NCI-H446 treated with DMSO at 0.1 percent for 48 hours (cell line): ENCODE data around the gene BRWD1.

Experiments used
- DNase-seq: peaks from one replicate; lab custom pipeline; 2025; lab: John Stamatoyannopoulos, UW

The BRWD1 gene

GRCh38 chr21:39313571-39314142 lies at the start of gene BRWD1:
Gene BRWD1, minus strand, starts transcription at chr21:39313632. Its CDS starts 141 bp downstream, at chr21:39313491.
- peak; percentile 73 for DNase-seq

- no peak for DNase-seq
These were observed 49.3 kb upstream of the BRWD1 start for GRCh38 chr21:39362733-39363132.

GRCh38 chr21:39359382-39359781 lies 46.0 kb upstream of the BRWD1 start:
- no peak for DNase-seq

- no peak for DNase-seq
These were observed 39.9 kb upstream of the BRWD1 start for GRCh38 chr21:39353295-39353694.

- no peak for DNase-seq
These were observed 36.9 kb upstream of the BRWD1 start for GRCh38 chr21:39350094-39351005.

- DNase-seq, result peak; percentile 93
These were observed 36.0 kb upstream of the BRWD1 start for GRCh38 chr21:39349211-39350093.

GRCh38 chr21:39348355-39349210 lies 35.2 kb upstream of the BRWD1 start, which contains the start of gene HMGN1:
Gene HMGN1, minus strand, starts transcription at chr21:39349088. Its CDS starts 171 bp downstream, at chr21:39348917.
- peak; percentile 92 for DNase-seq

DNA sequence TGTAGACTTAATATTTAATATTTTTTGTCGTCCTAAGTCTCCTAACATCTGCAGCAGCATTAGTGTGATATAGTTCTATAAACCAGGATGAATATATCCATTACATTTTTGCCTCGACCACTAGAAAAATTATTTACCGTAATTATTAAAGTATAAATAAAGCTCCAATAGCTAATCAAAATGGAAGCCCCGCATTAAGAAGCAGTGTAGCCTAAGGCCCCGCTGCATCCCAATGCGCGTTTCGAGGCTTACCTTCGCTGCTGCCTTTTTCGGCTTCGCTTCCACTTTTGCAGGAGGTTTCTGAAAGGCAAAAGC lies 34.6 kb upstream of the BRWD1 start:
- no peak for DNase-seq

DNA sequence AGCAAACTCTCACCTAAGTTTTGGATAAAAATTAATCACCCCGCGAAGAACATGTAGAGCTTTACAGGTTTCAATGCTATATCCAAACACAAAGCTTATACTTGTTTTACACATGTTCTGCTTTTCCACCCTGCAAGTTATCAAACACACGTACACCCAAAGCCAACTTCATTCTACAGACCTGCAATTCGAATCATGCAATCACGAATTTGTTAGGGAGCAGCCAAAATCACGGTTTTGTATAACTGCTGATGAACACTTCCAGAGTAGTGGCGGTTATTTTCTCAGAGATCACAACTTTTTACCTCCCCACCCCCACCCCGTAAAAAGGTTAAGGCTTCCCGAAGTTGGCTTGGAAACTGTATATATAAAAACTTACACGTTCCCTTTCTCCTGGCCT lies 34.1 kb upstream of the BRWD1 start:
- no peak for DNase-seq

DNA sequence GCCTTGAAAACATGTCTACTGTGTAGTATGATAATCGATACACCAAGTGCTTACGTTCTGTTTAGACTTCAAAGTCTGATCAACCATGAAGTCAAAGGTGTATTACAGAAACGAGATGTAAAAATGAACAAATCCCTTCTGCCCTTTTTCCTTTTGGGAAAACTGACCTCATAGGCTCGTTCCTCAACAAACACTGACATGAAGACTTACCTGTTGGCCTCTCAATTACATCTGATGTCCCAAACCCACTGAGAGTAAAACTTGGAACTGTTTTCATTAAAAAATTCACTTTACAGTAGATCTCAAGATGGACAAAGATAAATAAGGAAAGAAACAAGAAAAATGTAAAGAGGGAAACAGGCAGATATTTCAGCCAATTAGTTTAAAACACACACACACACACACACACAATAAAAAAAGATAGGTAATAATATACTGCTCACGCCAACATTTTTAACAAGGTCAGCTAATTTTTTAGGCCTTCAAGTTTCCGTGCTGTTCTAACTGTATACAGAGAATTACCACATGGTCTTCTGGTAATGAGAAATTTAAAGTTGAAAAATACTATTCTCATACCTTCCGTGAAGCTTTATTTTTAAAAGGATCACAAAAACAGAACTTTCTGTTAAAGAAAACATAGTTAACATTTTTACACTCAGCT lies 33.4 kb upstream of the BRWD1 start:
- no peak for DNase-seq

DNA sequence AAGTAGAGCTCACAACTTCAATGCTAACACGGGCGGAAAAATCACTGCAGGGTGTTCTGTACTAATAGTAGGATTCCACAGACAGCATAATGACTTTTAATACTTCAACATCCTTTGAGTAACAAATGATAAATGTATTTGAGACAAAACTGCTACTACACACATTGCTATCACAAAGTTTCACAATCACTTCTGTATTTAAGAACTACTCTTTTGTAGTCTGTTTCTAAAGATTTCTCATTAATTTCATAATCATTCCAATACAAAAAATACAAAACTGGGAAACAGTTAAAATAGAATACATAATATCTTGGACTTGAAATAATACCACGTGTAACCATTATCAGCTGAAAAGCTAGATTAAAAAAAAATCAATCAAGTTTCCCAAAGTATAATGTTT lies 32.8 kb upstream of the BRWD1 start:
- DNase-seq, result no peak

DNA sequence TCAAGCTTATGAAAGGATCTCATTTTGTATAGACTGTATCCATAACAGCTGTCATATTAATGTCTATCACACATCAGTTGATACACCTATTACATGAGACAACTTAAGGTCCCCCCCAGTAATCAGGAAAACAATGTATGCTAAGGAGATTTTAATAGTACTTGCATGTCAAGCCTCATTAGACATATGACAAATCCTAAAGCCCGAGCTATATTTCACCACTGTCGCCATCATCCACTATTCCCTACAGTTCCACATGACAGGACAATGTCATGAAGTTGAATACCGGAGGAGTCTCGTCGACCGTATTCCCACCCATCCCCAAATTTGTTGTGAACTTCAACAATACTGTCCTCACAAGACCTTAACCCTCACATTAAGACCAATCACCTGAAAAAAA lies 32.0 kb upstream of the BRWD1 start:
- DNase-seq, result no peak

DNA sequence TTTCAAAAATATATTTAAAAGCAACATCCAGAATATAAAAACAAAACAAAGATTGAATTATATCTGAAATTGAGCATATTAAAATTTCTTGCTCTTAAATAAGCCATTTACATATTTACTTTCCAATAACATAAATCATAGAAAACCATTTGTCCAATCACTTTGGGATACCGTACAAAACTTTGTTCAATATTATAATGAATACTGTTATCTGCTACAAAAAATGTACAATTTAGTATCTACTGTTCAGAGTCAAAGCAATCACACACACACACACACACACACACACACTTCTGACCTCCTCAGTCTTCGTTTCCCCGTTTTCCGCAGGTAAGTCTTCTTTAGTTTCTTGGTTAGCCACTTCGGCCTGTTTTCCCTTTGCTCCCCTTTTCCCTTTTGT lies 31.4 kb upstream of the BRWD1 start:
- no peak for DNase-seq

- DNase-seq, result no peak
These were observed 28.0 kb upstream of the BRWD1 start for GRCh38 chr21:39341249-39341923.

DNA sequence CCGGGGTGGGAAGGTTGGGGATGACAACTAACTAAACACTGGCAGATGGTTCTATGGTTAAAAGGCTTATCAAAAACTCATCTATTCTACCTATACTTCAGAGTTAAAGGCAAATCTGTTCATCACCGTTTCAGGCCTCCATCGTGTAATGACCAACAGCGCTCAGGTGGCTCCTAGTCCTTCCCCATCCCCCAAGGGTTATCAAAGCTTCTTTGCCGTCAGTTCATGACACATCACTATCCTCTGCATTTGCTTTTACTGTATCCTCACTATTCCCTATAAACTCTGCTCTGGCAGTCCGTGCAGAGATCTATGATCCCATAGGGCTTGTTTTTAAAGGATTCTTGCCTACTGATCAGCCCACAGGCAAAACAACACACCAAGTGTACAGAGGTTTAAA lies 27.3 kb upstream of the BRWD1 start:
- no peak for DNase-seq

DNA sequence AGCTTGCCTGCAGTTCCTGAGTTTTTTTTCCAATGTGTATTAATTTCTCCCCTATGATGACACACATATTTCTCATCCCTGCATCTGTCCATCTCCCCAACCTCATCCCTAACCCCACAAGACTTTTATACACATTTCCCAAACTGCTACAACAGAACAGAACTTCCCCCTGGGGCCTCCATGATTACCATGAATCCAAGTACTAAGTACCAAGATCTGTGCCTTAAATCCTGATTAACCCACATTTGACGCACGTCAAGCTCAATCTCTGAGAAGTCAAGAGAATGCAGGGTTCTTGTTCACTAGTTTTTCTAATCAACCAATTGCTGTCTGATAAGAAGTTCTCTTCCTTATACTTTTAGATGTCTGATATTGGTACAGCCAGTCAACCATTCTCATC lies 25.8 kb upstream of the BRWD1 start:
- DNase-seq, result no peak

GRCh38 chr21:39336457-39337008 lies 23.1 kb upstream of the BRWD1 start:
- no peak for DNase-seq

DNA sequence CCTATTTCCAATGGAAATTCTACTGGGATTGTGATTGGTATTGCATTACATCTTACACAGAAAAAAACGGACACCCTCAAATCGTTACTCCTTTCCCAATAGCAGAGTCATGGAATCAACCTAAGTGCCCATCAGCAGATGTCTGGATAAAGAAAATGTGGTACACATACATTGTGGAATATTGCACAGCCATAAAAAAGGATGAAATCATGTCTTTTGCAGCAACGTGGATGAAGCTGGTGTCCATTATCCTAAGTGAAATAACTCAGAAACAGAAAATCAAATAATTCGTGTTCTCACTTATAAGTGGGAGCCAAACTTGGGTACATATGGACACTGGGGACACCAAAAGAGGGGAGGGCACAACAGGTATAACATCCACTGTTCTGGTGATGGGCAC lies 21.2 kb upstream of the BRWD1 start:
- no peak for DNase-seq

DNA sequence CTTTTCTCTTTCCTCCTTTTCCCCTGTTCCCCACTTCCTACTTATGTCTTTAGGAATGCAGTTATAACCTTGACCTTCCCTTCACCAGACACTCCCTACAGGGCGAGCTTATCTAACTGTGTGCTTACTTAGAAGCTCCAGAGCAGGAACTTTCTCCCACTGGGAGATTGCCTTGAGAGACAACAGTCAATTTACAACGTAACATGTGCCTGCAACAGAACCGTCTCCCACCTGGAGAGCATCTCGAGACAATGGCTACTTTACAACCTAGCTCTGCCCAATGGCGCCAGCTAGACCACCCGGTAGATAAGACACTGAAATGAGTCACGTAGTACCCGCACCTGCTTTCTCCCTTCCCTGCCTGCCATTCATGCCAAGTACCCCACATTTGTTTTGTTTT lies 18.7 kb upstream of the BRWD1 start:
- no peak for DNase-seq

DNA sequence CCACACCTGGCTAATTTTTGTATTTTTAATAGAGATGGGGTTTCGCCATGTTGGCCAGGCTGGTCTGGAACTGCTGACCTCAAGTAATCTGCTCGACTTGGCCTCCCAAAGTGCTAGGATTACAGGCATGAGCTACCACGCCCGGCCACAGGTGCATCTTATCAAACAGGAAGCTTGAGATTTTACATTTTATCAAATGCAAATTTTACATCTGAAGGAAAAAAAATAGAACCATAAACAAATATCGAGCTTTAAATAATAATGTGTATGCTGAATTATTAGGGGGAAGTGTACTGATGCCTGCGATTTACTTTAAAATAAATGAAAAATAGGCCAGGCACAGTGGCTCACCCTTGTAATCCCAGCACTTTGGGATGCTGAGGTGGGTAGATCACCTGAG lies 16.6 kb upstream of the BRWD1 start:
- no peak for DNase-seq
